ENCODE data around the gene TACR2. TPM values are rescaled to one million over a fixed set of nuclear protein-coding genes. Genes with fewer than 3 reads are reported as not detected.

The TACR2 gene
- total and polyA plus RNA-seq, 2 experiments from 2014 or later, result not detected

DNA sequence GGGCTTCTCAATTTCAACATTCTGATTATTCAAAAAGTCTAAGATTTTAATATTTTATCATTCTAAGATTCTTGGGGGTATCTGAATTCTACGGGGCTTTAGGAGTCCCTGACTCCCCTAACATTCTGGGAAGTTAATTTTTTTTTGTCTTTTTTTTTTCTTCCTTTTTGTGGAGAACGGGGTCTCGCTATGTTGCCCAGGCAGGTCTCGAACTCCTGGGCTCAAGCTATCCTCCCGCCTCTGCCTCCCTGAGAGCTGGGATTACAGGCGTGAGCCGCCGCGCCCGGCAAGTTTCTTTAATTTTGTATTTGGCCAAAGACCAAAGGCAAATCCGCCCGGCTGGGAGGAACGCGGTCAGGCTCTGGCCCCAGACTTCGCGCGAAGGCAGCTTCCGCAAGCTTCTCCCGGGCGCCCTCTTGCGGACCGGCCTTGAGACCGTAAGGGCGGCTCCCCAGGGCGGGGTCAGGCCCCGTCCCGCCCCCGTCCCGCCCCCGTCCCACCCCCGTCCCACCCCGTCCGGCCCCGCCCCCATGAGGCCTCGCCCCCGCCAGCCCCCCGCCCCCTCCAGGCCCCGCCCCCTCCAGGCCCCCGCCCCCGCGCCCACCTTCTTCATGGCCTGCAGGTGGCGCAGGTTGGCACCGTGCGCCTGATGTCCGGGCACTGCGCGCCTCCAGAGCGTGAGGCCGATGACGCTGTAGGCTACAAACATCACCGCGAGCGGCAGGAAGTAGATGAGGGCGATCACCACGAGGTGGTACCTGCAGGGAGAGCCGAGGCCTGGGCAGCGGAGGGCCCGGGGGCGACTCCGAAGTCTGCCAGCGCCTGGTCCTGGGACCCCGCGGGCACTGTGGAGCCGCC lies 8.2 kb downstream of the TACR2 start (continued):
- TF ChIP-seq, protein P1, sequence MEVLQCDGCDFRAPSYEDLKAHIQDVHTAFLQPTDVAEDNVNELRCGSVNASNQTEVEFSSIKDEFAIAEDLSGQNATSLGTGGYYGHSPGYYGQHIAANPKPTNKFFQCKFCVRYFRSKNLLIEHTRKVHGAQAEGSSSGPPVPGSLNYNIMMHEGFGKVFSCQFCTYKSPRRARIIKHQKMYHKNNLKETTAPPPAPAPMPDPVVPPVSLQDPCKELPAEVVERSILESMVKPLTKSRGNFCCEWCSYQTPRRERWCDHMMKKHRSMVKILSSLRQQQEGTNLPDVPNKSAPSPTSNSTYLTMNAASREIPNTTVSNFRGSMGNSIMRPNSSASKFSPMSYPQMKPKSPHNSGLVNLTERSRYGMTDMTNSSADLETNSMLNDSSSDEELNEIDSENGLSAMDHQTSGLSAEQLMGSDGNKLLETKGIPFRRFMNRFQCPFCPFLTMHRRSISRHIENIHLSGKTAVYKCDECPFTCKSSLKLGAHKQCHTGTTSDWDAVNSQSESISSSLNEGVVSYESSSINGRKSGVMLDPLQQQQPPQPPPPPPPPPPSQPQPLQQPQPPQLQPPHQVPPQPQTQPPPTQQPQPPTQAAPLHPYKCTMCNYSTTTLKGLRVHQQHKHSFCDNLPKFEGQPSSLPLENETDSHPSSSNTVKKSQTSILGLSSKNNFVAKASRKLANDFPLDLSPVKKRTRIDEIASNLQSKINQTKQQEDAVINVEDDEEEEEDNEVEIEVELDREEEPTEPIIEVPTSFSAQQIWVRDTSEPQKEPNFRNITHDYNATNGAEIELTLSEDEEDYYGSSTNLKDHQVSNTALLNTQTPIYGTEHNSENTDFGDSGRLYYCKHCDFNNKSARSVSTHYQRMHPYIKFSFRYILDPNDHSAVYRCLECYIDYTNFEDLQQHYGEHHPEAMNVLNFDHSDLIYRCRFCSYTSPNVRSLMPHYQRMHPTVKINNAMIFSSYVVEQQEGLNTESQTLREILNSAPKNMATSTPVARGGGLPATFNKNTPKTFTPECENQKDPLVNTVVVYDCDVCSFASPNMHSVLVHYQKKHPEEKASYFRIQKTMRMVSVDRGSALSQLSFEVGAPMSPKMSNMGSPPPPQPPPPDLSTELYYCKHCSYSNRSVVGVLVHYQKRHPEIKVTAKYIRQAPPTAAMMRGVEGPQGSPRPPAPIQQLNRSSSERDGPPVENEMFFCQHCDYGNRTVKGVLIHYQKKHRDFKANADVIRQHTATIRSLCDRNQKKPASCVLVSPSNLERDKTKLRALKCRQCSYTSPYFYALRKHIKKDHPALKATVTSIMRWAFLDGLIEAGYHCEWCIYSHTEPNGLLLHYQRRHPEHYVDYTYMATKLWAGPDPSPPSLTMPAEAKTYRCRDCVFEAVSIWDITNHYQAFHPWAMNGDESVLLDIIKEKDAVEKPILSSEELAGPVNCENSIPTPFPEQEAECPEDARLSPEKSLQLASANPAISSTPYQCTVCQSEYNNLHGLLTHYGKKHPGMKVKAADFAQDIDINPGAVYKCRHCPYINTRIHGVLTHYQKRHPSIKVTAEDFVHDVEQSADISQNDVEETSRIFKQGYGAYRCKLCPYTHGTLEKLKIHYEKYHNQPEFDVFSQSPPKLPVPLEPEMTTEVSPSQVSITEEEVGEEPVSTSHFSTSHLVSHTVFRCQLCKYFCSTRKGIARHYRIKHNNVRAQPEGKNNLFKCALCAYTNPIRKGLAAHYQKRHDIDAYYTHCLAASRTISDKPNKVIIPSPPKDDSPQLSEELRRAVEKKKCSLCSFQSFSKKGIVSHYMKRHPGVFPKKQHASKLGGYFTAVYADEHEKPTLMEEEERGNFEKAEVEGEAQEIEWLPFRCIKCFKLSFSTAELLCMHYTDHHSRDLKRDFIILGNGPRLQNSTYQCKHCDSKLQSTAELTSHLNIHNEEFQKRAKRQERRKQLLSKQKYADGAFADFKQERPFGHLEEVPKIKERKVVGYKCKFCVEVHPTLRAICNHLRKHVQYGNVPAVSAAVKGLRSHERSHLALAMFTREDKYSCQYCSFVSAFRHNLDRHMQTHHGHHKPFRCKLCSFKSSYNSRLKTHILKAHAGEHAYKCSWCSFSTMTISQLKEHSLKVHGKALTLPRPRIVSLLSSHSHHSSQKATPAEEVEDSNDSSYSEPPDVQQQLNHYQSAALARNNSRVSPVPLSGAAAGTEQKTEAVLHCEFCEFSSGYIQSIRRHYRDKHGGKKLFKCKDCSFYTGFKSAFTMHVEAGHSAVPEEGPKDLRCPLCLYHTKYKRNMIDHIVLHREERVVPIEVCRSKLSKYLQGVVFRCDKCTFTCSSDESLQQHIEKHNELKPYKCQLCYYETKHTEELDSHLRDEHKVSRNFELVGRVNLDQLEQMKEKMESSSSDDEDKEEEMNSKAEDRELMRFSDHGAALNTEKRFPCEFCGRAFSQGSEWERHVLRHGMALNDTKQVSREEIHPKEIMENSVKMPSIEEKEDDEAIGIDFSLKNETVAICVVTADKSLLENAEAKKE (CRISPR knock-in tag; IDR thresholded peaks at IDR 0.05), result no peak
- TF ChIP-seq, protein P2, sequence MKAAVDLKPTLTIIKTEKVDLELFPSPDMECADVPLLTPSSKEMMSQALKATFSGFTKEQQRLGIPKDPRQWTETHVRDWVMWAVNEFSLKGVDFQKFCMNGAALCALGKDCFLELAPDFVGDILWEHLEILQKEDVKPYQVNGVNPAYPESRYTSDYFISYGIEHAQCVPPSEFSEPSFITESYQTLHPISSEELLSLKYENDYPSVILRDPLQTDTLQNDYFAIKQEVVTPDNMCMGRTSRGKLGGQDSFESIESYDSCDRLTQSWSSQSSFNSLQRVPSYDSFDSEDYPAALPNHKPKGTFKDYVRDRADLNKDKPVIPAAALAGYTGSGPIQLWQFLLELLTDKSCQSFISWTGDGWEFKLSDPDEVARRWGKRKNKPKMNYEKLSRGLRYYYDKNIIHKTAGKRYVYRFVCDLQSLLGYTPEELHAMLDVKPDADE (IDR thresholded peaks at IDR 0.05), result peak; percentile 33; the same call in 1 of the 2 replicates

DNA sequence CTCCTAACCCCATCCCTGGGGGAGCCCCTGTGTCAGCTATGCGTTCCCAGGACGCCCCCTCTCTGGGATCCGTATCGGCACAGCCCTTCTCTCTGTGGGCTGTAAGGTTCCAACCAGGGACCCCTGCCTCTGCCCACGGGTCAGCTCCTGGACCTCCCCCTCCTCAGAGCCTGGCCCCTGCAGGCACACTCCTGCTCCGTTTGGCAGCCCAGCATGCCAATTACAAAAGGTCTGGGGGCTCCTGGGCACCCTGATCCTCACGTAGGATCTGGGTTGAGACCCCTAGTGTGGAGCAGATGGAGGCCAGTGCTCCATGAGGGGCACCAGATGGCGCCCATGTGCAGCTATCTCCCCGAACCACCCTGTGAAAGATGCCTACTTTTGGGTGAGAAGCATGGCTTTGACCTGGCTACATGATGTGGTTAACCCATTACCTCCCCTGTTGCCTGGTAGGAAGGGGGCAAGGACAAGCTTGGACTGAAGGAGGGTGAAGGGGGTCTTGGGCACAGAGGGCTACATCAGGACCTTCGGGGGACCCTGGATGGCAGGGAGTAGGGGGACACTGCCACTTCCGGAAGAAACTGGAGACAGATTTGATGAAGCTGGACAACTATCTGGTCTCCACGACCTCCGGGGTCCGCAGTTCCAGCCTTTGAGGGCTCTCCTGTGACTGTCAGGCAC lies 9.0 kb downstream of the TACR2 start:
- Histone ChIP-seq H3K4me1 (ENCODE audit: insufficient read depth) (peaks cover 23% of the 10 kb centered on the region; the same call in 1 of the 2 replicates), H3K4me2 (peak overlapping the region; percentile 70), H2AFZ (no peak overlapping the region), H3K9me2 (ENCODE audit: insufficient read depth) (no peaks in the 10 kb centered on the region), H3F3A (replicated peaks; ENCODE audit: low read depth) (peaks cover 3% of the 10 kb centered on the region; the same call in 1 of the 2 replicates), H3K4me3 (peak overlapping the region; percentile 42), H3K79me2 (replicated peaks; ENCODE audit: insufficient read depth) (no peaks in the 10 kb centered on the region), H3K27ac (ENCODE audit: low read depth) (no peak overlapping the region), H3K36me3 (ENCODE audit: insufficient read depth) (no peaks in the 10 kb centered on the region), H3K27me3 (ENCODE audit: insufficient read depth) (peaks cover 4% of the 10 kb centered on the region; the same call in 1 of the 2 replicates), H4K20me1 (replicated peaks; ENCODE audit: insufficient read depth) (no peaks in the 10 kb centered on the region)
- TF ChIP-seq, protein P3, sequence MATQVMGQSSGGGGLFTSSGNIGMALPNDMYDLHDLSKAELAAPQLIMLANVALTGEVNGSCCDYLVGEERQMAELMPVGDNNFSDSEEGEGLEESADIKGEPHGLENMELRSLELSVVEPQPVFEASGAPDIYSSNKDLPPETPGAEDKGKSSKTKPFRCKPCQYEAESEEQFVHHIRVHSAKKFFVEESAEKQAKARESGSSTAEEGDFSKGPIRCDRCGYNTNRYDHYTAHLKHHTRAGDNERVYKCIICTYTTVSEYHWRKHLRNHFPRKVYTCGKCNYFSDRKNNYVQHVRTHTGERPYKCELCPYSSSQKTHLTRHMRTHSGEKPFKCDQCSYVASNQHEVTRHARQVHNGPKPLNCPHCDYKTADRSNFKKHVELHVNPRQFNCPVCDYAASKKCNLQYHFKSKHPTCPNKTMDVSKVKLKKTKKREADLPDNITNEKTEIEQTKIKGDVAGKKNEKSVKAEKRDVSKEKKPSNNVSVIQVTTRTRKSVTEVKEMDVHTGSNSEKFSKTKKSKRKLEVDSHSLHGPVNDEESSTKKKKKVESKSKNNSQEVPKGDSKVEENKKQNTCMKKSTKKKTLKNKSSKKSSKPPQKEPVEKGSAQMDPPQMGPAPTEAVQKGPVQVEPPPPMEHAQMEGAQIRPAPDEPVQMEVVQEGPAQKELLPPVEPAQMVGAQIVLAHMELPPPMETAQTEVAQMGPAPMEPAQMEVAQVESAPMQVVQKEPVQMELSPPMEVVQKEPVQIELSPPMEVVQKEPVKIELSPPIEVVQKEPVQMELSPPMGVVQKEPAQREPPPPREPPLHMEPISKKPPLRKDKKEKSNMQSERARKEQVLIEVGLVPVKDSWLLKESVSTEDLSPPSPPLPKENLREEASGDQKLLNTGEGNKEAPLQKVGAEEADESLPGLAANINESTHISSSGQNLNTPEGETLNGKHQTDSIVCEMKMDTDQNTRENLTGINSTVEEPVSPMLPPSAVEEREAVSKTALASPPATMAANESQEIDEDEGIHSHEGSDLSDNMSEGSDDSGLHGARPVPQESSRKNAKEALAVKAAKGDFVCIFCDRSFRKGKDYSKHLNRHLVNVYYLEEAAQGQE (IDR thresholded peaks at IDR 0.05; ENCODE audit: unreplicated experiment), result no peak
- TF ChIP-seq, protein P4, sequence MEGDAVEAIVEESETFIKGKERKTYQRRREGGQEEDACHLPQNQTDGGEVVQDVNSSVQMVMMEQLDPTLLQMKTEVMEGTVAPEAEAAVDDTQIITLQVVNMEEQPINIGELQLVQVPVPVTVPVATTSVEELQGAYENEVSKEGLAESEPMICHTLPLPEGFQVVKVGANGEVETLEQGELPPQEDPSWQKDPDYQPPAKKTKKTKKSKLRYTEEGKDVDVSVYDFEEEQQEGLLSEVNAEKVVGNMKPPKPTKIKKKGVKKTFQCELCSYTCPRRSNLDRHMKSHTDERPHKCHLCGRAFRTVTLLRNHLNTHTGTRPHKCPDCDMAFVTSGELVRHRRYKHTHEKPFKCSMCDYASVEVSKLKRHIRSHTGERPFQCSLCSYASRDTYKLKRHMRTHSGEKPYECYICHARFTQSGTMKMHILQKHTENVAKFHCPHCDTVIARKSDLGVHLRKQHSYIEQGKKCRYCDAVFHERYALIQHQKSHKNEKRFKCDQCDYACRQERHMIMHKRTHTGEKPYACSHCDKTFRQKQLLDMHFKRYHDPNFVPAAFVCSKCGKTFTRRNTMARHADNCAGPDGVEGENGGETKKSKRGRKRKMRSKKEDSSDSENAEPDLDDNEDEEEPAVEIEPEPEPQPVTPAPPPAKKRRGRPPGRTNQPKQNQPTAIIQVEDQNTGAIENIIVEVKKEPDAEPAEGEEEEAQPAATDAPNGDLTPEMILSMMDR (conservative IDR thresholded peaks at IDR 0.05; ENCODE audit: low read depth in 2 of 2), result peak; percentile 57 to 73
- TF ChIP-seq STAT1 (IDR thresholded peaks at IDR 0.05; ENCODE audit: unreplicated experiment), result no peak
- Mint-ChIP-seq H3K9me3 (no peaks in the 10 kb centered on the region; the same call in 2 of the 3 replicates), H3K4me1 (peaks cover 42% of the 10 kb centered on the region), H3K27ac (no peak overlapping the region), H3K36me3 (ENCODE audit: low read depth) (peaks cover 14% of the 10 kb centered on the region), H3K4me3 (peak overlapping the region; percentile 24; the same call in 1 of the 3 replicates), H3K27me3 (ENCODE audit: insufficient read depth, low read depth, poor library complexity) (peaks cover 21% of the 10 kb centered on the region)
- peak; percentile 56 for ATAC-seq
- peak; percentile 58 for DNase-seq (ENCODE audit: low spot score)

Data from GM23338 (cell line).